Neural progenitor cell (in vitro differentiated cells): Measurements from ENCODE around the gene RPS6KA2.

Source experiments
- EZH2 ChIP-seq: fragments of 200-600 bp; sonication (generic); IDR thresholded peaks from 2 replicates; pipeline ENCODE4 v1.6.1; 2017; ENCODE audit warnings: antibody characterized with exemption, mild to moderate bottlenecking, moderate library complexity
- EZH2phosphoT487 ChIP-seq: fragments of 200-600 bp; sonication (generic); IDR thresholded peaks from 2 replicates; pipeline ENCODE4 v1.6.1; 2017; ENCODE audit warnings: antibody characterized with exemption
- TF ChIP-seq, protein P1 (sequence below): fragments of 200-600 bp; sonication (generic); IDR thresholded peaks from 2 replicates; pipeline ENCODE4 v1.5.1; 2017; ENCODE audit warnings: antibody characterized with exemption, mild to moderate bottlenecking

DNA sequence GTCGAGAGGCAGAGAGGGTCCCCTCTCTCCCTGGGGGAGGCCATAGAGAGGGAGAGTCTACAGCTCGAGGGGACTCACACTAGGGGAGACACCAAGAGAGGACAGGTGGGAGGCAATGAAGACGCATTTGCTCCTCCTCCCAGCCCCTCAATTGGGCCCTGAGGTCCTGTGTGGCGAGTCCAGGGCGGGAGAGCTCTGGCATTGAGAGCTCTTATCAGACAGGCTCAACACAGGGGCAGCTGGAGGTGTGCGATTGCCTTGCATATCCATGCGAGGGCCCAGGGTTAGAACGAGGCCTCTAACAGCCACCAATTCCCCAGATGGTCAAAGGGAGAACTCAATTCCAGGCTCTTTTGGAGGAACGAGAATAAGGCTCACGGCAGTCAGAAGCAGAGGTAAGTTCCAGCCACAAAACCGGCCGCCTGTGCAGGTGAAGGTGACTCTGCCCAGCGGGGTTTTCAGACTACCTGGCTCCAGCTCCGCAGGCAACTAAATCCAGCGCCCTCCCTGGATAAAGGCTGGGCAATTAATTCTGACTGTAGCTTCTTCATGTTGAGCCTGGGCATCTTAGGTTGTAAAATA, 150.3 kb downstream of the RPS6KA2 start:
- TF ChIP-seq, protein P1, sequence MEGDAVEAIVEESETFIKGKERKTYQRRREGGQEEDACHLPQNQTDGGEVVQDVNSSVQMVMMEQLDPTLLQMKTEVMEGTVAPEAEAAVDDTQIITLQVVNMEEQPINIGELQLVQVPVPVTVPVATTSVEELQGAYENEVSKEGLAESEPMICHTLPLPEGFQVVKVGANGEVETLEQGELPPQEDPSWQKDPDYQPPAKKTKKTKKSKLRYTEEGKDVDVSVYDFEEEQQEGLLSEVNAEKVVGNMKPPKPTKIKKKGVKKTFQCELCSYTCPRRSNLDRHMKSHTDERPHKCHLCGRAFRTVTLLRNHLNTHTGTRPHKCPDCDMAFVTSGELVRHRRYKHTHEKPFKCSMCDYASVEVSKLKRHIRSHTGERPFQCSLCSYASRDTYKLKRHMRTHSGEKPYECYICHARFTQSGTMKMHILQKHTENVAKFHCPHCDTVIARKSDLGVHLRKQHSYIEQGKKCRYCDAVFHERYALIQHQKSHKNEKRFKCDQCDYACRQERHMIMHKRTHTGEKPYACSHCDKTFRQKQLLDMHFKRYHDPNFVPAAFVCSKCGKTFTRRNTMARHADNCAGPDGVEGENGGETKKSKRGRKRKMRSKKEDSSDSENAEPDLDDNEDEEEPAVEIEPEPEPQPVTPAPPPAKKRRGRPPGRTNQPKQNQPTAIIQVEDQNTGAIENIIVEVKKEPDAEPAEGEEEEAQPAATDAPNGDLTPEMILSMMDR = no peak
- TF ChIP-seq EZH2 (no peak), EZH2phosphoT487 (no peak)
